GM12878 (cell line): ENCODE results near the gene NOS1AP. TPM values are rescaled to one million over a fixed set of nuclear protein-coding genes. Genes with fewer than 3 reads are reported as not detected.

Experiments
- ATAC-seq: fragments of 200-7000 bp; cut with Tn5 transposase; 3 replicates; pipeline ENCODE4 v1.9.1; 2020; ENCODE audit warnings: mild to moderate bottlenecking, moderate library complexity
- BruUV-seq: library from RNA; stranded (reverse); fragments of 400-500 nt; replicated peaks from 2 replicates; lab custom pipeline; 2021; lab: Mats Ljungman, UMichigan
- CTCF ChIA-PET: fragments of 300-600 bp; sonication (Branson Sonifier 250); formaldehyde crosslinking; extraction: SDS; loops from one replicate; lab custom pipeline; 2021; ENCODE audit warnings: inconsistent platforms; lab: Yijun Ruan, JAX
- POLR2A ChIA-PET: fragments of 350-600 bp; formaldehyde crosslinking; extraction: SDS; loops from one replicate; lab custom pipeline; 2021; ENCODE audit warnings: inconsistent platforms; lab: Charles Lee
- RAD21 ChIA-PET: fragments of 300-600 bp; sonication (Branson Sonifier 250); formaldehyde crosslinking; loops from one replicate; lab custom pipeline; 2023; ENCODE audit warnings: antibody characterized with exemption; ENCODE audit not compliant: unreplicated experiment; lab: Charles Lee
- SMC1A ChIA-PET: fragments of 300-600 bp; sonication (Branson Sonifier 250); formaldehyde crosslinking; loops from one replicate; lab custom pipeline; 2023; ENCODE audit not compliant: unreplicated experiment, uncharacterized antibody; lab: Charles Lee
- DNase-seq: peaks from one replicate; pipeline ENCODE4 v3.0.0-alpha.2; 2011; ENCODE audit warnings: low read depth, low spot score
- FAIRE-seq: peaks from 3 replicates; lab custom pipeline; 2011; peaks lifted over from hg19 to GRCh38; lab: Jason Lieb, UNC
- H2AFZ ChIP-seq: 2 replicates; pipeline ENCODE4 v1.6.0; 2011; ENCODE audit warnings: low read depth, low read length, control low read depth; ENCODE audit not compliant: control insufficient read depth
- H3K27ac ChIP-seq: 2 replicates; pipeline ENCODE4 v1.5.1; 2011; ENCODE audit warnings: control low read depth; ENCODE audit not compliant: control insufficient read depth, insufficient read depth
- H3K27me3 ChIP-seq, 2 experiments: replicated peaks in 1 of 2; 2 replicates each; pipeline versions ENCODE4 v1.6.0 to v1.6.1; 2011; ENCODE audit warnings: low read length in 1 of 2; ENCODE audit not compliant: control insufficient read depth in 2 of 2, insufficient read depth in 2 of 2
- H3K36me3 ChIP-seq, 2 experiments: 2 replicates each; pipeline ENCODE4 v1.5.1; 2011; ENCODE audit warnings: low read length in 1 of 2; ENCODE audit not compliant: control insufficient read depth in 2 of 2, insufficient read depth in 2 of 2
- H3K4me1 ChIP-seq: 2 replicates; pipeline ENCODE4 v1.6.1; 2011; ENCODE audit warnings: mild to moderate bottlenecking, low read length, moderate library complexity, mixed read lengths; ENCODE audit not compliant: control insufficient read depth, insufficient read depth
- H3K4me2 ChIP-seq: 2 replicates; pipeline ENCODE4 v1.6.0; 2011; ENCODE audit warnings: control low read depth; ENCODE audit not compliant: control insufficient read depth, insufficient read depth
- H3K4me3 ChIP-seq: fragments of 200-600 bp; sonication (generic); 2 replicates; pipeline ENCODE4 v1.5.1; 2016
- H3K79me2 ChIP-seq: 2 replicates; pipeline ENCODE4 v1.6.0; 2011; ENCODE audit warnings: low read length; ENCODE audit not compliant: control insufficient read depth, insufficient read depth
- H3K9ac ChIP-seq: 2 replicates; pipeline ENCODE4 v1.8.0; 2011; ENCODE audit warnings: low read length, control low read depth, mixed read lengths; ENCODE audit not compliant: control insufficient read depth, insufficient read depth
- H3K9me3 ChIP-seq: replicated peaks from 3 replicates; pipeline ENCODE4 v1.5.1; 2011; ENCODE audit warnings: mild to moderate bottlenecking, low read length; ENCODE audit not compliant: control insufficient read depth, insufficient read depth
- H4K20me1 ChIP-seq: 2 replicates; pipeline ENCODE4 v1.6.0; 2011; ENCODE audit not compliant: control insufficient read depth, insufficient read depth
- DPF2 ChIP-seq: fragments of 450-650 bp; IDR thresholded peaks from 2 replicates; pipeline ENCODE4 v1.6.1; 2017; ENCODE audit warnings: mild to moderate bottlenecking
- ESRRA ChIP-seq: IDR thresholded peaks from 2 replicates; pipeline ENCODE4 v1.6.1; 2012; ENCODE audit warnings: mild to moderate bottlenecking, low read length, improper control_type of control experiment
- HCFC1 ChIP-seq: fragments of 150-350 bp; IDR thresholded peaks from 2 replicates; pipeline ENCODE4 v1.6.1; 2014; ENCODE audit warnings: low read length
- HDAC2 ChIP-seq: fragments of 200-600 bp; sonication (generic); IDR thresholded peaks from 2 replicates; pipeline ENCODE4 v1.6.1; 2017
- IRF3 ChIP-seq: fragments of 450-650 bp; IDR thresholded peaks from 2 replicates; pipeline ENCODE4 v1.6.1; 2014; ENCODE audit warnings: mild to moderate bottlenecking
- IRF5 ChIP-seq: fragments of 450-650 bp; IDR thresholded peaks from 2 replicates; pipeline ENCODE4 v1.6.1; 2017; ENCODE audit warnings: borderline replicate concordance
- KLF5 ChIP-seq: fragments of 450-650 bp; IDR thresholded peaks from 2 replicates; pipeline ENCODE4 v1.6.1; 2014; ENCODE audit warnings: mild to moderate bottlenecking; ENCODE audit not compliant: partially characterized antibody
- MYC ChIP-seq: IDR thresholded peaks from 2 replicates; pipeline ENCODE4 v1.6.1; 2011; ENCODE audit warnings: mild to moderate bottlenecking, low read length, moderate library complexity, inconsistent platforms; ENCODE audit not compliant: insufficient read depth, insufficient replicate concordance, insufficient read length, severe bottlenecking
- NKRF ChIP-seq: fragments of 450-650 bp; conservative IDR thresholded peaks from 2 replicates; pipeline ENCODE4 v1.6.1; 2017; ENCODE audit warnings: mild to moderate bottlenecking, moderate library complexity
- PAX8 ChIP-seq: fragments of 450-650 bp; IDR thresholded peaks from 2 replicates; pipeline ENCODE4 v1.6.1; 2017; ENCODE audit warnings: mild to moderate bottlenecking, moderate library complexity
- SP1 ChIP-seq: IDR thresholded peaks from one replicate; pipeline ENCODE4 v1.6.1; 2011; ENCODE audit warnings: low read depth, low read length
- ZZZ3 ChIP-seq: IDR thresholded peaks from 2 replicates; pipeline ENCODE4 v1.6.1; 2011; ENCODE audit warnings: low read depth; ENCODE audit not compliant: control insufficient read depth, insufficient read length
- WGBS: methylation state at CpG from one replicate; pipeline ENCODE4 v1.1.6; 2016; ENCODE audit warnings: low lambda C conversion rate; ENCODE audit not compliant: insufficient replicate concordance, insufficient coverage; ENCODE audit errors: missing lambda C conversion rate; 5-methylcytosine and 5-hydroxymethylcytosine counted together
- in situ Hi-C: fragments of 300-500 bp; cut with MboI; formaldehyde crosslinking; loops from 9 replicates; pipeline ENCODE4 v1.14.3; 2018; ENCODE audit warnings: mixed read lengths
- intact Hi-C: fragments of 100-400 bp; cut with micrococcal nuclease; formaldehyde crosslinking; loops from one replicate; pipeline ENCODE4 v1.14.2; 2022; ENCODE audit not compliant: unreplicated experiment
- polyA plus RNA-seq, 11 experiments: library from polyadenylated mRNA; depleted of rRNA in 4 of 11; unstranded in 6 of 11; stranded (reverse) in 5 of 11; fragments of >200 nt; fragmentation: Nextera tagmentation in 4 of 11; fragmentation: Illumina TruSeq in 1 of 11; extraction: Ambion mirVana in 4 of 11; extraction: Trizol in 1 of 11; gene quantifications; 1 replicate in 1 of 11; 2 replicates in 10 of 11; pipeline versions ENCODE4 v1.2.1 to v1.2.3, GENCODE V29; 2011 to 2016; ENCODE audit warnings: inconsistent platforms in 2 of 11, missing spikeins in 2 of 11, low read depth in 1 of 11
- total RNA-seq, 4 experiments: library from RNA; depleted of rRNA in 3 of 4; stranded (reverse); fragments of >200 nt in 3 of 4; fragmentation: Illumina TruSeq in 1 of 4; extraction: Trizol in 1 of 4; gene quantifications; 2 replicates each; pipeline versions ENCODE4 v1.2.1 to v1.2.3, GENCODE V29; 2013 to 2021

Gene NOS1AP
- total and polyA plus RNA-seq, 10 of the 15 experiments (the other 5 are each of a cell fraction or from before 2014, with no cell fraction given) = 0.03 to 0.15 TPM; not detected in 8

- intact Hi-C loops = no loop called here
- ChIA-PET CTCF (interaction anchor here (0.9 kb wide), 1 partner anchor 31 kb away, joined by 3 read pairs; no protein-coding TSS in a partner anchor), POLR2A (no interaction called here), SMC1A (no interaction called here), RAD21 (no interaction called here)
- no peak for DNase-seq
- H3K79me2 ChIP-seq = no peaks in the 10 kb centered on the region
- H3K4me3 ChIP-seq = no peak within 1 kb of the TSS
- no peak for ATAC-seq
- H3K9me3 ChIP-seq = no peaks in the 10 kb centered on the region; the same call in 1 of the 3 replicates
- FAIRE-seq = no peak
- no peak within 1 kb of the TSS for H3K9ac ChIP-seq
- no peak within 1 kb of the TSS for H2AFZ ChIP-seq
- in situ Hi-C loops = no loop called here
- no peaks in the 10 kb centered on the region for H3K4me1 ChIP-seq
- H3K4me2 ChIP-seq = no peak within 1 kb of the TSS
- no TSS peak for BruUV-seq
- H4K20me1 ChIP-seq = no peaks in the 10 kb centered on the region
- no peak for TF ChIP-seq ZZZ3
- H3K27ac ChIP-seq = no peak within 1 kb of the TSS
- H3K27me3 ChIP-seq = no peaks in the 10 kb centered on the region; a peak in 2 of 4 replicates
- 16% methylated on average over 3 of the region's 3 CpGs for WGBS
- H3K36me3 ChIP-seq = no peaks in the 10 kb centered on the region
Measured at GRCh38 chr1:162412002-162412401, 342.5 kb downstream of the NOS1AP start, which contains the start of gene SH2D1B. Gene SH2D1B (minus strand): TSS chr1:162412136. CDS start chr1:162412016, 120 bp downstream.

- FAIRE-seq (no peak), ATAC-seq (no peak), DNase-seq (no peak)
- Histone ChIP-seq H3K27me3 (no peaks in the 10 kb centered on the region), H3K4me1 (no peaks in the 10 kb centered on the region), H3K79me2 (no peaks in the 10 kb centered on the region), H3K27ac (no peak overlapping the region), H3K9ac (no peak overlapping the region), H3K36me3 (no peaks in the 10 kb centered on the region), H3K4me3 (no peak overlapping the region), H4K20me1 (no peaks in the 10 kb centered on the region), H3K4me2 (no peak overlapping the region), H3K9me3 (no peaks in the 10 kb centered on the region; the same call in 1 of the 3 replicates), H2AFZ (no peak overlapping the region)
- SMC1A ChIA-PET = no interaction called here
- in situ Hi-C loops = no loop called here
- RAD21 ChIA-PET = no interaction called here
- CTCF ChIA-PET = interaction anchor here (0.5 kb wide), 1 partner anchor 92 kb away, joined by 3 read pairs; no protein-coding TSS in a partner anchor
- intact Hi-C loops = no loop called here
- no TSS peak for BruUV-seq
- POLR2A ChIA-PET = interaction anchor here (0.6 kb wide), 1 partner anchor 80 kb away, joined by 3 read pairs; no protein-coding TSS in a partner anchor
- no peak for TF ChIP-seq MYC
- TF ChIP-seq ESRRA = no peak
- no peak for TF ChIP-seq DPF2
- TF ChIP-seq HDAC2 = no peak
- no peak for TF ChIP-seq PAX8
- TF ChIP-seq SP1 = no peak
- no peak for TF ChIP-seq NKRF
- no peak for TF ChIP-seq IRF3
- TF ChIP-seq HCFC1 = no peak
- TF ChIP-seq KLF5 = no peak
- no peak for TF ChIP-seq IRF5
Measured at GRCh38 chr1:162416215-162416614, 346.7 kb downstream of the NOS1AP start.
